ENCODE measurements around the gene PSME1.

PSME1 gene

DNA sequence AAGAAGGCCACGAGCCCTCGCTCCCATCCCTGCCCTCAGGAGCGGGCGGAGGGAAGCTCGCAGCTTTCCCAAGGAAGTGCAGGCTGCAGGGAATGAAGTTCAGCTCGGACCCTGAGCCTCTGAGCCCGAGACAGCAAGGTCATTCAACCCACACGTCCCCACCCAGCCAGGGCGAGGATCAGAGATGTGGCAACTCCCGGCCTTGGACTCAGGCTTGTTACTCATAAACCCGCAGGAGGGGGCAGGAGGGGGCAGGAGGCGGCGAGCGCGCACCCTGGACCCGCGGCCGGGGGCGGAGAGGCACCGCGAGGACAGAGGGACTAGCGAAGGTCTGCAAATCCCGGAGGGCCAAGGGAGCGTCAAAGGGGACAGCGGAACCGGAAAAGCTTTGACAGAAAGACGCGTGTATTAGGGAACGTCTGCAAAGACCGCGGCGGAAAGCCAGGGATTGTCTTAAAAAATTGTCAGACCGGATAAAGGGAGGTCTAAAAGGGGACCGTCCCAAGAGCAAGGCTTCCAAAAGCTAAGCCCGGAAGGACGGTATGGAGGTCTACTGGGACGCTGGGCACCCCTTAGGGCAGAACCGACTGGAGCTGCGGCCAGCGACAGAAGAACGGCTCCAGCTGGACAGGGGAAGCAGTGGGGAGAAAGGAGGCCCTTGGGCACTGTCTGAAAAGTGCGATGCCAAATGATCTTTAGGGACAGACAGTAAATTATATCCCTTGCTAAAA lies 22.0 kb upstream of the PSME1 start:
- peaks cover 28% of the 10 kb centered on the region for H3K36me3 ChIP-seq (ENCODE audit: insufficient read depth, low read length)
- ATAC-seq (ENCODE audit: insufficient read depth, low read depth), result peak; percentile 57
- peak overlapping the region; percentile 98 for H2AFZ ChIP-seq (ENCODE audit: low read depth, low read length)
- H3K79me2 ChIP-seq (ENCODE audit: insufficient read depth, low read length), result peaks cover 22% of the 10 kb centered on the region
- TF ChIP-seq, protein P1, sequence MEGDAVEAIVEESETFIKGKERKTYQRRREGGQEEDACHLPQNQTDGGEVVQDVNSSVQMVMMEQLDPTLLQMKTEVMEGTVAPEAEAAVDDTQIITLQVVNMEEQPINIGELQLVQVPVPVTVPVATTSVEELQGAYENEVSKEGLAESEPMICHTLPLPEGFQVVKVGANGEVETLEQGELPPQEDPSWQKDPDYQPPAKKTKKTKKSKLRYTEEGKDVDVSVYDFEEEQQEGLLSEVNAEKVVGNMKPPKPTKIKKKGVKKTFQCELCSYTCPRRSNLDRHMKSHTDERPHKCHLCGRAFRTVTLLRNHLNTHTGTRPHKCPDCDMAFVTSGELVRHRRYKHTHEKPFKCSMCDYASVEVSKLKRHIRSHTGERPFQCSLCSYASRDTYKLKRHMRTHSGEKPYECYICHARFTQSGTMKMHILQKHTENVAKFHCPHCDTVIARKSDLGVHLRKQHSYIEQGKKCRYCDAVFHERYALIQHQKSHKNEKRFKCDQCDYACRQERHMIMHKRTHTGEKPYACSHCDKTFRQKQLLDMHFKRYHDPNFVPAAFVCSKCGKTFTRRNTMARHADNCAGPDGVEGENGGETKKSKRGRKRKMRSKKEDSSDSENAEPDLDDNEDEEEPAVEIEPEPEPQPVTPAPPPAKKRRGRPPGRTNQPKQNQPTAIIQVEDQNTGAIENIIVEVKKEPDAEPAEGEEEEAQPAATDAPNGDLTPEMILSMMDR (IDR thresholded peaks at IDR 0.05; ENCODE audit: borderline replicate concordance, extremely low read depth, low read length, poor library complexity, severe bottlenecking), result no peak
- no peak for TF ChIP-seq EZH2 (IDR thresholded peaks at IDR 0.05; ENCODE audit: borderline replicate concordance, low read depth, low read length, severe bottlenecking)
- peak; percentile 87 for DNase-seq
- no peaks in the 10 kb centered on the region for H4K20me1 ChIP-seq (ENCODE audit: insufficient read depth, low read length)
- peak overlapping the region; percentile 76 for H3K9ac ChIP-seq (ENCODE audit: low read depth, low read length)
- peaks cover 26% of the 10 kb centered on the region for H3K4me1 ChIP-seq (ENCODE audit: insufficient read depth, low read length)
- H3K27me3 ChIP-seq (ENCODE audit: insufficient read depth, low read length, poor library complexity), result no peaks in the 10 kb centered on the region
- H3K27ac ChIP-seq (ENCODE audit: low read length), result peak overlapping the region; percentile 100
- H3K9me3 ChIP-seq (ENCODE audit: insufficient read depth, low read length, severe bottlenecking), result no peaks in the 10 kb centered on the region
- peak overlapping the region; percentile 93 for H3K4me2 ChIP-seq (ENCODE audit: insufficient read depth, low read length)
- peak overlapping the region; percentile 28 to 63 for H3K4me3 ChIP-seq (ENCODE audit: low read depth in 1 of 2, low read length in 2 of 2)

DNA sequence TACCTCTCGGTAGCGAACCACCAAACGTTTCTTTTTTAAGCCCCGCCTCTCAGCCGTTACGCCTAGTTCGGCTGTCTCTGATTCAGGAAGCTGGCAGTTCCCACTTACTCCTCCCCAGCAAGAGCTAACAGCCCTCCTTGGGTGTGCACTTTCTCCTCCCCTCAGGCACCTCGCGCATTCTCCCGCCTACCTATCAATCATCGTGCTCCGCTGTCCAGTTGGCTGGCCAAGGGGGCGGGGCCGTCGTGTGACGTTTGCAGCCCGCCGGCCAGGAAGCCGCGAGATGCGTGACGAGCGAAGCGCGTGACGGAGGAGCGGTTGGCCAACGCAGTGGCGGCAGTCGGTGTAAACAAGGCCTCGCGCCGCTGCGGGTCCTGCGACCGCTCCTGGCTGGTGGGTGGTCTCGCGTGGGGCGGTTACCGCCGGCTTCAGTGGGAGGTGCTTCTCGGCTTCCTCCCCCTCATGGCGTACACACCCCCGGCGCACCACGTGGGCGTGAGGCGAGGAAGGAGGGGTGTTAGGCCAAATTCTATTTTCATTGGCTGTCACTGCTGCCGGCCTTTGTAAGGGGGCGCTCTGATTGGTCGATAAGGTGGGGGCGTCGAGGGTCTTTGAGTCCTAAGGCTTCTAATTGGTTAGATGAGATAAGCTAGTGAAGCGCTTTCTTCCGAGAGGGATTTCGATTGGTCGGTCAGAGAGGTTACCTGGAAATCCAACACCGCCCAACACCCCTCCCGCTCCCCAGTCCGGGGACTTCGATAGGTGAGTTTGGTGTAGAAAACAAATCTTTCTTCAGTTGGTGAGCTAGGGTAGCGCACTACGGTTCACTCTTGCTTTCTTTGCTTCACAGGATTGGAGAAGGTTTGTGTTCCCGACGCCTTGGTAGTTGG lies 21.2 kb upstream of the PSME1 start, which contains the start of the genes DCAF11 and NRL:
DCAF11 (plus strand) TSS at position 246 of the 890 bp plus-strand sequence. CDS start 818 bp downstream, outside the sequence.
NRL (minus strand) TSS at position 418 of the 890 bp plus-strand sequence. CDS start 32,101 bp downstream, outside the sequence.
- Histone ChIP-seq H3K4me2 (ENCODE audit: insufficient read depth, low read length) (peak within 1 kb of the TSS; percentile 93), H2AFZ (ENCODE audit: low read depth, low read length) (peak within 1 kb of the TSS; percentile 98), H3K9ac (ENCODE audit: low read depth, low read length) (peak within 1 kb of the TSS; percentile 76), H3K36me3 (ENCODE audit: insufficient read depth, low read length) (peaks cover 36% of the 10 kb centered on the region), H3K9me3 (ENCODE audit: insufficient read depth, low read length, severe bottlenecking) (no peaks in the 10 kb centered on the region), H3K4me3 (ENCODE audit: low read depth in 1 of 2, low read length in 2 of 2) (peak within 1 kb of the TSS; percentile 28 to 63), H3K4me1 (ENCODE audit: insufficient read depth, low read length) (peaks cover 23% of the 10 kb centered on the region), H3K27ac (ENCODE audit: low read length) (peak within 1 kb of the TSS; percentile 100), H3K79me2 (ENCODE audit: insufficient read depth, low read length) (peaks cover 22% of the 10 kb centered on the region), H4K20me1 (ENCODE audit: insufficient read depth, low read length) (no peaks in the 10 kb centered on the region), H3K27me3 (ENCODE audit: insufficient read depth, low read length, poor library complexity) (no peaks in the 10 kb centered on the region)
- DNase-seq, result peak; percentile 99
- no peak for TF ChIP-seq EZH2 (IDR thresholded peaks at IDR 0.05; ENCODE audit: borderline replicate concordance, low read depth, low read length, severe bottlenecking)
- TF ChIP-seq, protein P1 (IDR thresholded peaks at IDR 0.05; ENCODE audit: borderline replicate concordance, extremely low read depth, low read length, poor library complexity, severe bottlenecking), result no peak
- peak; percentile 87 for ATAC-seq (ENCODE audit: insufficient read depth, low read depth)

DNA sequence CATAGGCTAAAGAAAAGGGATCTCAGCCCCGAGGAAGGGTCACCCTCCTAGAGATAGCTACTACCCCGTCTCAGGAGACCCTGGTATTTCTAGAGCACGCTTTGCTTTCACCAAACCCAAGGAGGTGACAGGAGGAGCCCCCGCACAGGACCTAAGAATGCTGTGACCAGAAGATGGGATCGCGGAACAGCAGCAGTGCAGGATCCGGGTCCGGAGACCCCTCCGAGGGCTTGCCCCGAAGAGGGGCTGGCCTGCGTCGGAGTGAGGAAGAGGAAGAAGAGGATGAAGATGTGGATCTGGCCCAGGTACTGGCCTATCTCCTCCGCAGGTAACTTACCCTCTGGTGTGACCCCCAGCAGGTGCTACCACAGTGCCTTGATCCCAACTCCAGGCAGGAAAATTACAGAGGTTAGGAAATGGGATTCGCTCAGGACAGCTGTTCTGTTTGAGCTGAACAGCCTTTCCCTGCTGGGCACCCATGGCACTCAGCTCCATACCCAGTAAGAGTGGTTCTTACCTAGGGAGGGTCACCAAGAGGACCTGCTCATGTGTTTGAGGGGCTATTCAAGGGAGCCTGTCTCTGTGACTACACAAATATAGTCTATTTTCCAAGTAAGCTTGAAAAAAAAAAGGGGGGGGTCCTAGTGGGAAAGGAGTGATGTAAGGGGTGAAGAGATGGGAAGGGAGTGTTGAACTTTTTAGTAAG lies 20.4 kb upstream of the PSME1 start:
- Histone ChIP-seq H3K27me3 (ENCODE audit: insufficient read depth, low read length, poor library complexity) (no peaks in the 10 kb centered on the region), H3K9me3 (ENCODE audit: insufficient read depth, low read length, severe bottlenecking) (no peaks in the 10 kb centered on the region), H3K79me2 (ENCODE audit: insufficient read depth, low read length) (peaks cover 22% of the 10 kb centered on the region), H3K4me2 (ENCODE audit: insufficient read depth, low read length) (peak overlapping the region; percentile 93), H3K36me3 (ENCODE audit: insufficient read depth, low read length) (peaks cover 39% of the 10 kb centered on the region), H3K4me1 (ENCODE audit: insufficient read depth, low read length) (peaks cover 23% of the 10 kb centered on the region), H2AFZ (ENCODE audit: low read depth, low read length) (peak overlapping the region; percentile 85), H4K20me1 (ENCODE audit: insufficient read depth, low read length) (no peaks in the 10 kb centered on the region), H3K27ac (ENCODE audit: low read length) (peak overlapping the region; percentile 100), H3K9ac (ENCODE audit: low read depth, low read length) (peak overlapping the region; percentile 76), H3K4me3 (ENCODE audit: low read depth in 1 of 2, low read length in 2 of 2) (peak overlapping the region; percentile 28 to 63)
- ATAC-seq (ENCODE audit: insufficient read depth, low read depth) (no peak), DNase-seq (no peak)
- no peak for TF ChIP-seq EZH2 (IDR thresholded peaks at IDR 0.05; ENCODE audit: borderline replicate concordance, low read depth, low read length, severe bottlenecking)
- TF ChIP-seq, protein P1 (IDR thresholded peaks at IDR 0.05; ENCODE audit: borderline replicate concordance, extremely low read depth, low read length, poor library complexity, severe bottlenecking), result no peak
